ENCODE measurements around the gene NEFH.

DNA sequence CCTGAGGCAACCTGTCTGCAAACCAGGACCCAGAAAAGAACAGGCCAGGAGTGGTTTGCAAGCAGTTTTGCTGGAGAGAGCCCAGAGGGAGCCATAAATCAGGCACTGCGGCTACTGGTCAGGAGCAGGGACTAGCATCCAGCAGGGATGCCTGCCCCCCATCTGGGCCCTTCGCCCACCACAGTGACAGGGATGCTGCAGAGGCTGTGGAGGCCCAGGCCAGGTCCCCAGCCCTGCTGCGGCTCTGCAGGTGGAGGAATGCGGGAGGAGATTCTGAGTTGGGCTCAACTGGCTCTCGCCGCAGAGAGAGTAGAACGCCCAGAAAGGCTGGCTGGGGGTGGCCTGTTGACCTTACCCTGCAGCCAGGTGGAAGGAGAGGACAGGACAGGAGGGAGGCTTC is 16.4 kb upstream of the NEFH start:
- TF ChIP-seq, protein P1, sequence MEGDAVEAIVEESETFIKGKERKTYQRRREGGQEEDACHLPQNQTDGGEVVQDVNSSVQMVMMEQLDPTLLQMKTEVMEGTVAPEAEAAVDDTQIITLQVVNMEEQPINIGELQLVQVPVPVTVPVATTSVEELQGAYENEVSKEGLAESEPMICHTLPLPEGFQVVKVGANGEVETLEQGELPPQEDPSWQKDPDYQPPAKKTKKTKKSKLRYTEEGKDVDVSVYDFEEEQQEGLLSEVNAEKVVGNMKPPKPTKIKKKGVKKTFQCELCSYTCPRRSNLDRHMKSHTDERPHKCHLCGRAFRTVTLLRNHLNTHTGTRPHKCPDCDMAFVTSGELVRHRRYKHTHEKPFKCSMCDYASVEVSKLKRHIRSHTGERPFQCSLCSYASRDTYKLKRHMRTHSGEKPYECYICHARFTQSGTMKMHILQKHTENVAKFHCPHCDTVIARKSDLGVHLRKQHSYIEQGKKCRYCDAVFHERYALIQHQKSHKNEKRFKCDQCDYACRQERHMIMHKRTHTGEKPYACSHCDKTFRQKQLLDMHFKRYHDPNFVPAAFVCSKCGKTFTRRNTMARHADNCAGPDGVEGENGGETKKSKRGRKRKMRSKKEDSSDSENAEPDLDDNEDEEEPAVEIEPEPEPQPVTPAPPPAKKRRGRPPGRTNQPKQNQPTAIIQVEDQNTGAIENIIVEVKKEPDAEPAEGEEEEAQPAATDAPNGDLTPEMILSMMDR (IDR thresholded peaks at IDR 0.05), result no peak
- no peak for TF ChIP-seq EZH2phosphoT487 (IDR thresholded peaks at IDR 0.05)
